Liver (tissue), 9 donors: ENCODE measurements around the gene DSCAML1. TPM values are rescaled to one million over a fixed set of nuclear protein-coding genes. Genes with fewer than 3 reads are reported as not detected.

Source experiments
- DNase-seq: peaks from one replicate; pipeline ENCODE4 v3.0.0-alpha.2; 2017; ENCODE audit warnings: low spot score
- H3K27ac ChIP-seq, 2 donors: one replicate each; pipeline ENCODE4 v1.7.0; 2013; ENCODE audit warnings: inconsistent platforms in 2 of 2, low read length in 2 of 2, control low read depth in 1 of 2, low read depth in 1 of 2, mild to moderate bottlenecking in 1 of 2
- H3K27me3 ChIP-seq, 4 donors: one replicate each; pipeline versions ENCODE4 v1.6.1 to v1.7.0; 2013; ENCODE audit warnings: low read length in 3 of 4, inconsistent platforms in 1 of 4, mild to moderate bottlenecking in 1 of 4, moderate library complexity in 1 of 4; ENCODE audit not compliant: control insufficient read depth in 4 of 4, insufficient read depth in 4 of 4
- H3K36me3 ChIP-seq, 4 donors: one replicate each; pipeline versions ENCODE4 v1.6.1 to v1.7.0; 2013; ENCODE audit warnings: low read length in 3 of 4, mild to moderate bottlenecking in 3 of 4, low read depth in 1 of 4, moderate library complexity in 1 of 4; ENCODE audit not compliant: control insufficient read depth in 4 of 4, insufficient read depth in 3 of 4
- H3K4me1 ChIP-seq, 4 donors: one replicate each; pipeline versions ENCODE4 v1.6.1 to v1.7.0; 2013; ENCODE audit warnings: low read length in 3 of 4, mild to moderate bottlenecking in 3 of 4, moderate library complexity in 1 of 4; ENCODE audit not compliant: control insufficient read depth in 4 of 4, insufficient read depth in 4 of 4
- H3K4me3 ChIP-seq, 3 donors: one replicate each; pipeline versions ENCODE4 v1.6.1 to v1.7.0; 2013; ENCODE audit warnings: low read length in 3 of 3, control low read depth in 1 of 3, low read depth in 1 of 3, mild to moderate bottlenecking in 1 of 3
- H3K9ac ChIP-seq, 2 donors: one replicate each; pipeline ENCODE4 v1.7.0; 2013; ENCODE audit warnings: low read length in 2 of 2, mild to moderate bottlenecking in 2 of 2, moderate library complexity in 2 of 2, control low read depth in 1 of 2, low read depth in 1 of 2
- H3K9me3 ChIP-seq, 4 donors: one replicate each; pipeline versions ENCODE4 v1.6.1 to v1.7.0; 2013; ENCODE audit warnings: low read length in 3 of 4; ENCODE audit not compliant: control insufficient read depth in 4 of 4
- ATF3 ChIP-seq: IDR thresholded peaks from 2 replicates; pipeline ENCODE4 v1.6.1; 2016; ENCODE audit warnings: antibody characterized with exemption
- CTCF ChIP-seq: fragments of 150-350 bp; IDR thresholded peaks from 2 replicates; pipeline ENCODE4 v1.5.1; 2017; ENCODE audit warnings: improper control_type of control experiment, low read depth, low read length; ENCODE audit not compliant: missing input control
- EGR1 ChIP-seq, 2 donors: IDR thresholded peaks; 2 replicates each; pipeline ENCODE4 v1.6.1; 2016 to 2018; ENCODE audit warnings: antibody characterized with exemption in 2 of 2, low read depth in 2 of 2
- FOXA1 ChIP-seq: IDR thresholded peaks from 2 replicates; pipeline ENCODE4 v1.6.1; 2016; ENCODE audit warnings: antibody characterized with exemption
- FOXA2 ChIP-seq: IDR thresholded peaks from 2 replicates; pipeline ENCODE4 v1.6.1; 2016; ENCODE audit warnings: antibody characterized with exemption
- GABPA ChIP-seq, 2 donors: IDR thresholded peaks in 1 of 2; conservative IDR thresholded peaks in 1 of 2; 2 replicates each; pipeline ENCODE4 v1.6.1; 2016; ENCODE audit warnings: antibody characterized with exemption in 2 of 2, mild to moderate bottlenecking in 1 of 2, moderate library complexity in 1 of 2
- HNF4A ChIP-seq, 2 donors: conservative IDR thresholded peaks; 2 replicates each; pipeline ENCODE4 v1.6.1; 2016; ENCODE audit warnings: antibody characterized with exemption in 2 of 2, mild to moderate bottlenecking in 2 of 2
- HNF4G ChIP-seq: IDR thresholded peaks from 2 replicates; pipeline ENCODE4 v1.6.1; 2016; ENCODE audit warnings: antibody characterized with exemption
- JUND ChIP-seq, 2 donors: IDR thresholded peaks; 2 replicates each; pipeline ENCODE4 v1.6.1; 2016; ENCODE audit warnings: antibody characterized with exemption in 2 of 2
- MAX ChIP-seq: IDR thresholded peaks from 2 replicates; pipeline ENCODE4 v1.6.1; 2016; ENCODE audit warnings: antibody characterized with exemption
- NR2F2 ChIP-seq: IDR thresholded peaks from 2 replicates; pipeline ENCODE4 v1.6.1; 2016; ENCODE audit warnings: antibody characterized with exemption
- RAD21 ChIP-seq, 2 donors: IDR thresholded peaks; 2 replicates each; pipeline ENCODE4 v1.6.1; 2016; ENCODE audit warnings: antibody characterized with exemption in 2 of 2, mild to moderate bottlenecking in 2 of 2
- REST ChIP-seq: IDR thresholded peaks from 2 replicates; pipeline ENCODE4 v1.6.1; 2016; ENCODE audit warnings: antibody characterized with exemption, mild to moderate bottlenecking
- RXRA ChIP-seq, 2 donors: IDR thresholded peaks; 2 replicates each; pipeline ENCODE4 v1.6.1; 2017 to 2018; ENCODE audit warnings: antibody characterized with exemption in 2 of 2, mild to moderate bottlenecking in 1 of 2
- SP1 ChIP-seq: IDR thresholded peaks from 2 replicates; pipeline ENCODE4 v1.6.1; 2018; ENCODE audit warnings: antibody characterized with exemption, mild to moderate bottlenecking
- TAF1 ChIP-seq: conservative IDR thresholded peaks from 2 replicates; pipeline ENCODE4 v1.6.1; 2016; ENCODE audit warnings: antibody characterized with exemption, mild to moderate bottlenecking
- YY1 ChIP-seq: IDR thresholded peaks from 2 replicates; pipeline ENCODE4 v1.6.1; 2016; ENCODE audit warnings: antibody characterized with exemption, mild to moderate bottlenecking
- ZBTB33 ChIP-seq: IDR thresholded peaks from 2 replicates; pipeline ENCODE4 v1.6.1; 2016; ENCODE audit warnings: antibody characterized with exemption
- WGBS: extraction: QIAGEN DNeasy Blood & Tissue Kit; methylation state at CpG from one replicate; pipeline ENCODE4 v1.1.7; 2013; 5-methylcytosine and 5-hydroxymethylcytosine counted together
- polyA plus RNA-seq, 2 donors: library from polyadenylated mRNA; stranded (reverse) in 1 of 2; unstranded in 1 of 2; fragments of 200-250 nt in 1 of 2; fragments of >200 nt in 1 of 2; fragmentation: Nextera tagmentation in 1 of 2; extraction: Ambion mirVana in 1 of 2; gene quantifications; one replicate each; pipeline versions ENCODE4 v1.2.1 to v1.2.3, GENCODE V29; 2013 to 2015
- total RNA-seq, 2 donors: library from RNA; depleted of rRNA; stranded (reverse); fragments of >200 nt; gene quantifications; one replicate each; pipeline ENCODE4 v1.2.3, GENCODE V29; 2014
- donor health status: healthy.
- donor health status: healthy.
- donor health status: healthy.
- donor health status: healthy.
- donor health status: healthy.

The DSCAML1 gene
- total and polyA plus RNA-seq, 4 donors = 0.07 to 0.42 (median 0.20) TPM

GRCh38 chr11:117792992-117793391, 4.0 kb downstream of the DSCAML1 start (continued):
- no peak for TF ChIP-seq YY1
- TF ChIP-seq ZBTB33 = no peak

- Histone ChIP-seq H3K36me3 (no peaks in the 10 kb centered on the region), H3K4me1 (peaks cover 2 to 16% (median 6%) of the 10 kb centered on the region in 4 donors), H3K27ac (no peak overlapping the region), H3K9ac (no peak overlapping the region), H3K4me3 (no peak overlapping the region), H3K27me3 (peaks cover 0 to 6% (median 3%) of the 10 kb centered on the region in 4 donors), H3K9me3 (no peaks in the 10 kb centered on the region)
- WGBS = 85% methylated on average over 5 of the region's 5 CpGs
- DNase-seq = no peak
- TF ChIP-seq REST (no peak), NR2F2 (no peak), HNF4A (conservative IDR thresholded peaks at IDR 0.05) (no peak), CTCF (no peak), SP1 (no peak), ZBTB33 (no peak), RAD21 (IDR thresholded peaks at IDR 0.05) (no peak), EGR1 (IDR thresholded peaks at IDR 0.05; ENCODE audit: low read depth in 2 of 2) (no peak), ATF3 (no peak), JUND (IDR thresholded peaks at IDR 0.05) (no peak), HNF4G (no peak), RXRA (IDR thresholded peaks at IDR 0.05) (no peak), FOXA2 (no peak), MAX (no peak), FOXA1 (no peak), YY1 (no peak), GABPA (IDR thresholded peaks at IDR 0.05 in 1 of 2, conservative IDR thresholded peaks at IDR 0.05 in 1 of 2) (no peak), TAF1 (no peak)
Observed at GRCh38 chr11:117792241-117792640, 4.8 kb downstream of the DSCAML1 start.
